K562 (cell line): Measurements from ENCODE around the gene NBR1. TPM values are rescaled to one million over a fixed set of nuclear protein-coding genes. Genes with fewer than 3 reads are reported as not detected.

Source experiments
- ATAC-seq: fragments of 200-7000 bp; cut with Tn5 transposase; 3 replicates; pipeline ENCODE4 v1.9.1; 2020; ENCODE audit warnings: moderate library complexity
- BruUV-seq: library from RNA; stranded (reverse); fragments of 400-500 nt; replicated peaks from 2 replicates; lab custom pipeline; 2021; lab: Mats Ljungman, UMichigan
- CTCF ChIA-PET: fragments of 300-600 bp; formaldehyde crosslinking; extraction: SDS; loops from one replicate; lab custom pipeline; 2021; ENCODE audit warnings: low intra/inter-chr PET ratio; lab: Yijun Ruan, JAX
- POLR2A ChIA-PET: fragments of 300-600, 350-650 bp; sonication (Branson Sonifier 250); formaldehyde crosslinking; extraction: SDS; loops from one replicate; lab custom pipeline; 2021; ENCODE audit warnings: antibody characterized with exemption, inconsistent platforms; lab: Yijun Ruan, JAX
- DNase-seq, 4 experiments: peaks; one replicate each; pipeline versions ENCODE4 v3.0.0 to v3.0.0-alpha.2; 2011 to 2018; ENCODE audit warnings: low spot score in 3 of 4, mixed read lengths in 3 of 4; ENCODE audit errors: extremely low read depth in 1 of 4
- FAIRE-seq: peaks from 2 replicates; lab custom pipeline; 2011; peaks lifted over from hg19 to GRCh38; lab: Jason Lieb, UNC
- H2AFZ ChIP-seq: 2 replicates; pipeline ENCODE4 v1.6.0; 2011; ENCODE audit warnings: low read depth, low read length, control low read depth, inconsistent platforms
- H3K27ac ChIP-seq: fragments of 200-600 bp; 3 replicates; pipeline ENCODE4 v1.8.0; 2011; ENCODE audit warnings: low read depth, mild to moderate bottlenecking, control low read depth, inconsistent platforms, low read length, moderate library complexity, mixed read lengths; ENCODE audit errors: extremely low read depth
- H3K27me3 ChIP-seq, 2 experiments: fragments of 300-600 bp in 1 of 2; 2 replicates in 1 of 2; 3 replicates in 1 of 2; pipeline versions ENCODE4 v1.6.0 to v1.8.0; 2011; ENCODE audit warnings: inconsistent platforms in 2 of 2, low read length in 2 of 2, mild to moderate bottlenecking in 1 of 2, mixed read lengths in 1 of 2, moderate library complexity in 1 of 2; ENCODE audit not compliant: control insufficient read depth in 2 of 2, insufficient read depth in 2 of 2
- H3K36me3 ChIP-seq: fragments of 300-600 bp; 3 replicates; pipeline ENCODE4 v1.8.0; 2011; ENCODE audit warnings: mild to moderate bottlenecking, low read length, inconsistent platforms; ENCODE audit not compliant: control insufficient read depth, insufficient read depth
- H3K4me1 ChIP-seq, 2 experiments: fragments of 200-600 bp in 1 of 2; replicated peaks in 1 of 2; 2 replicates in 1 of 2; 3 replicates in 1 of 2; pipeline versions ENCODE4 v1.5.1 to v1.8.0; 2011; ENCODE audit warnings: inconsistent platforms in 2 of 2, low read length in 2 of 2, mild to moderate bottlenecking in 1 of 2, mixed read lengths in 1 of 2, moderate library complexity in 1 of 2; ENCODE audit not compliant: control insufficient read depth in 2 of 2, insufficient read depth in 2 of 2
- H3K4me2 ChIP-seq: 2 replicates; pipeline ENCODE4 v1.6.1; 2011; ENCODE audit warnings: low read length, control low read depth, inconsistent platforms, mixed read lengths; ENCODE audit not compliant: insufficient read depth
- H3K4me3 ChIP-seq: fragments of 200-600 bp; sonication (generic), shearing (Covaris generic); 2 replicates; pipeline ENCODE4 v1.5.1; 2016; ENCODE audit warnings: control low read depth, inconsistent platforms
- H3K79me2 ChIP-seq: fragments of 200-600 bp; 3 replicates; pipeline ENCODE4 v1.8.0; 2011; ENCODE audit warnings: low read length, inconsistent platforms; ENCODE audit not compliant: control insufficient read depth, insufficient read depth
- H3K9ac ChIP-seq, 2 experiments: 2 replicates each; pipeline versions ENCODE4 v1.6.0 to v1.6.1; 2011; ENCODE audit warnings: low read depth in 2 of 2, low read length in 2 of 2, control low read depth in 1 of 2, inconsistent platforms in 1 of 2, mild to moderate bottlenecking in 1 of 2, mixed read lengths in 1 of 2; ENCODE audit not compliant: insufficient read depth in 1 of 2
- H3K9me1 ChIP-seq: one replicate; pipeline ENCODE4 v1.6.0; 2011; ENCODE audit warnings: inconsistent platforms, mild to moderate bottlenecking, low read length, moderate library complexity; ENCODE audit not compliant: control insufficient read depth, insufficient read depth
- H3K9me3 ChIP-seq: replicated peaks from 2 replicates; pipeline ENCODE4 v1.5.1; 2011; ENCODE audit warnings: low read depth, low read length, inconsistent platforms; ENCODE audit not compliant: control insufficient read depth, insufficient read depth
- H4K20me1 ChIP-seq: replicated peaks from 2 replicates; pipeline ENCODE4 v1.6.1; 2011; ENCODE audit warnings: low read length, inconsistent platforms, mixed read lengths; ENCODE audit not compliant: control insufficient read depth, insufficient read depth
- ADNP ChIP-seq: fragments of 200-800 bp; sonication (Bioruptor generic); IDR thresholded peaks from 2 replicates; pipeline ENCODE4 v1.6.1; 2016; ENCODE audit warnings: missing genetic modification characterization, missing compliant biosample characterization
- CBFA2T2 ChIP-seq: fragments of 450-650 bp; conservative IDR thresholded peaks from 2 replicates; pipeline ENCODE4 v1.6.1; 2017; ENCODE audit warnings: mild to moderate bottlenecking
- FOXJ3 ChIP-seq: sonication (generic); formaldehyde crosslinking; IDR thresholded peaks from 2 replicates; pipeline ENCODE4 v1.4.0; 2020; ENCODE audit warnings: mild to moderate bottlenecking, missing genetic modification reagents
- FOXK2 ChIP-seq, 2 experiments: fragments of 450-650 bp; IDR thresholded peaks in 1 of 2; conservative IDR thresholded peaks in 1 of 2; 2 replicates each; pipeline ENCODE4 v1.6.1; 2016; ENCODE audit warnings: low read depth in 2 of 2, mild to moderate bottlenecking in 1 of 2
- HDAC6 ChIP-seq: IDR thresholded peaks from 2 replicates; pipeline ENCODE4 v1.6.1; 2012; ENCODE audit warnings: low read depth, mild to moderate bottlenecking, control low read depth, inconsistent platforms, low read length, moderate library complexity
- RAD51 ChIP-seq: fragments of 450-650 bp; IDR thresholded peaks from 2 replicates; pipeline ENCODE4 v1.7.1; 2016; ENCODE audit warnings: low read depth, mild to moderate bottlenecking, borderline replicate concordance
- ZNF140 ChIP-seq: fragments of 250-450 bp; sonication (Bioruptor Pico); IDR thresholded peaks from 2 replicates; pipeline ENCODE4 v1.8.0; 2021; ENCODE audit warnings: moderate library complexity, mild to moderate bottlenecking, inconsistent platforms
- ZNF274 ChIP-seq: IDR thresholded peaks from 2 replicates; pipeline ENCODE4 v1.6.1; 2011; ENCODE audit warnings: low read depth, mild to moderate bottlenecking, low read length, moderate library complexity, borderline replicate concordance
- ZNF75A ChIP-seq: fragments of 450-650 bp; formaldehyde crosslinking; IDR thresholded peaks from 2 replicates; pipeline ENCODE4 v1.4.0; 2020; ENCODE audit warnings: mild to moderate bottlenecking
- WGBS: fragments of 100-300 bp; shearing (Covaris generic); methylation state at CpG from one replicate; pipeline ENCODE4 v1.1.6; 2016; ENCODE audit warnings: low coverage, mixed read lengths; ENCODE audit not compliant: insufficient coverage; ENCODE audit errors: missing lambda C conversion rate; 5-methylcytosine and 5-hydroxymethylcytosine counted together
- in situ Hi-C: fragments of 300-500 bp; cut with MboI; formaldehyde crosslinking; loops from 4 replicates; pipeline ENCODE4 v1.15.0; 2018; ENCODE audit warnings: inconsistent platforms, mixed read lengths
- intact Hi-C: fragments of 100-400 bp; cut with micrococcal nuclease; formaldehyde crosslinking; loops from 2 replicates; pipeline ENCODE4 v1.14.2; 2022
- polyA plus RNA-seq, 8 experiments: library from polyadenylated mRNA; depleted of rRNA in 4 of 8; stranded (reverse) in 5 of 8; unstranded in 3 of 8; fragments of >200 nt; fragmentation: Nextera tagmentation in 2 of 8; fragmentation: Illumina TruSeq in 1 of 8; extraction: Ambion mirVana in 2 of 8; extraction: Trizol in 1 of 8; gene quantifications; 2 replicates each; pipeline versions ENCODE4 v1.2.1 to v1.2.3, GENCODE V29; 2011 to 2014; ENCODE audit warnings: inconsistent platforms in 1 of 8, missing spikeins in 1 of 8
- total RNA-seq, 7 experiments: library from RNA; depleted of rRNA in 6 of 7; stranded (reverse); fragments of >200 nt in 6 of 7; fragmentation: Illumina TruSeq in 2 of 7; extraction: Trizol in 2 of 7; gene quantifications; 2 replicates each; pipeline versions ENCODE4 v1.2.1 to v1.2.3, GENCODE V29; 2011 to 2021; ENCODE audit warnings: low replicate concordance in 1 of 7
- TF ChIP-seq, protein P1 (sequence below): fragments of 450-650 bp; formaldehyde crosslinking; IDR thresholded peaks from 2 replicates; pipeline ENCODE4 v1.4.0; 2020; ENCODE audit warnings: mild to moderate bottlenecking, moderate library complexity
- TF ChIP-seq, protein P2 (sequence below): fragments of 450-650 bp; IDR thresholded peaks from 2 replicates; pipeline ENCODE4 v1.6.1; 2018; ENCODE audit not compliant: partially characterized antibody
- TF ChIP-seq, protein P3 (sequence below), 3 experiments: fragments of 200-800 bp in 1 of 3; fragments of 250-450 bp in 1 of 3; fragments of 450-650 bp in 1 of 3; sonication (Bioruptor Pico) in 1 of 3; sonication (Bioruptor generic) in 1 of 3; formaldehyde crosslinking in 1 of 3; IDR thresholded peaks; 2 replicates each; pipeline versions ENCODE4 v1.6.1 to v1.8.0; 2016 to 2022; ENCODE audit warnings: mild to moderate bottlenecking in 2 of 3, missing genetic modification characterization in 2 of 3, missing compliant biosample characterization in 1 of 3, moderate library complexity in 1 of 3

Gene NBR1
- total and polyA plus RNA-seq, 9 of the 15 experiments (the other 6 are each of a cell fraction or from before 2014, with no cell fraction given) = 4.2 to 70.1 (median 39.9) TPM

GRCh38 chr17:43140396-43141332 is 30.4 kb upstream of the NBR1 start:
- ATAC-seq = no peak
- Histone ChIP-seq H3K27ac (no peak overlapping the region), H3K4me1 (no peaks in the 10 kb centered on the region; a peak in 2 of 5 replicates), H4K20me1 (no peaks in the 10 kb centered on the region), H3K9me3 (no peaks in the 10 kb centered on the region; the same call in 1 of the 2 replicates), H2AFZ (no peak overlapping the region), H3K4me3 (no peak overlapping the region), H3K9ac (no peak overlapping the region), H3K9me1 (no peaks in the 10 kb centered on the region), H3K4me2 (no peak overlapping the region), H3K36me3 (no peaks in the 10 kb centered on the region), H3K27me3 (no peaks in the 10 kb centered on the region), H3K79me2 (no peaks in the 10 kb centered on the region)
- in situ Hi-C loops (no loop called here), intact Hi-C loops (no loop called here)
- DNase-seq = no peak
- FAIRE-seq = no peak
- POLR2A ChIA-PET = interaction anchor here (0.8 to 3.2 kb wide), 5 partner anchors 8 to 14 kb away, joined by 3 to 15 read pairs (median 4); no protein-coding TSS in a partner anchor
- BruUV-seq = no TSS peak
- CTCF ChIA-PET = no interaction called here
- 68% methylated on average over 10 of the region's 11 CpGs for WGBS
- no peak for TF ChIP-seq RAD51
- TF ChIP-seq, protein P1, sequence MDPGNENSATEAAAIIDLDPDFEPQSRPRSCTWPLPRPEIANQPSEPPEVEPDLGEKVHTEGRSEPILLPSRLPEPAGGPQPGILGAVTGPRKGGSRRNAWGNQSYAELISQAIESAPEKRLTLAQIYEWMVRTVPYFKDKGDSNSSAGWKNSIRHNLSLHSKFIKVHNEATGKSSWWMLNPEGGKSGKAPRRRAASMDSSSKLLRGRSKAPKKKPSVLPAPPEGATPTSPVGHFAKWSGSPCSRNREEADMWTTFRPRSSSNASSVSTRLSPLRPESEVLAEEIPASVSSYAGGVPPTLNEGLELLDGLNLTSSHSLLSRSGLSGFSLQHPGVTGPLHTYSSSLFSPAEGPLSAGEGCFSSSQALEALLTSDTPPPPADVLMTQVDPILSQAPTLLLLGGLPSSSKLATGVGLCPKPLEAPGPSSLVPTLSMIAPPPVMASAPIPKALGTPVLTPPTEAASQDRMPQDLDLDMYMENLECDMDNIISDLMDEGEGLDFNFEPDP (CRISPR knock-in tag) = no peak
- TF ChIP-seq HDAC6 = no peak
- TF ChIP-seq CBFA2T2 = no peak
- no peak for TF ChIP-seq ZNF140
- TF ChIP-seq FOXK2 (conservative IDR thresholded peaks at IDR 0.05 in 1 of 2, IDR thresholded peaks at IDR 0.05 in 1 of 2; ENCODE audit: low read depth in 2 of 2) = no peak
- no peak for TF ChIP-seq ADNP (tag)
- no peak for TF ChIP-seq FOXJ3 (CRISPR knock-in tag)
- TF ChIP-seq, protein P2, sequence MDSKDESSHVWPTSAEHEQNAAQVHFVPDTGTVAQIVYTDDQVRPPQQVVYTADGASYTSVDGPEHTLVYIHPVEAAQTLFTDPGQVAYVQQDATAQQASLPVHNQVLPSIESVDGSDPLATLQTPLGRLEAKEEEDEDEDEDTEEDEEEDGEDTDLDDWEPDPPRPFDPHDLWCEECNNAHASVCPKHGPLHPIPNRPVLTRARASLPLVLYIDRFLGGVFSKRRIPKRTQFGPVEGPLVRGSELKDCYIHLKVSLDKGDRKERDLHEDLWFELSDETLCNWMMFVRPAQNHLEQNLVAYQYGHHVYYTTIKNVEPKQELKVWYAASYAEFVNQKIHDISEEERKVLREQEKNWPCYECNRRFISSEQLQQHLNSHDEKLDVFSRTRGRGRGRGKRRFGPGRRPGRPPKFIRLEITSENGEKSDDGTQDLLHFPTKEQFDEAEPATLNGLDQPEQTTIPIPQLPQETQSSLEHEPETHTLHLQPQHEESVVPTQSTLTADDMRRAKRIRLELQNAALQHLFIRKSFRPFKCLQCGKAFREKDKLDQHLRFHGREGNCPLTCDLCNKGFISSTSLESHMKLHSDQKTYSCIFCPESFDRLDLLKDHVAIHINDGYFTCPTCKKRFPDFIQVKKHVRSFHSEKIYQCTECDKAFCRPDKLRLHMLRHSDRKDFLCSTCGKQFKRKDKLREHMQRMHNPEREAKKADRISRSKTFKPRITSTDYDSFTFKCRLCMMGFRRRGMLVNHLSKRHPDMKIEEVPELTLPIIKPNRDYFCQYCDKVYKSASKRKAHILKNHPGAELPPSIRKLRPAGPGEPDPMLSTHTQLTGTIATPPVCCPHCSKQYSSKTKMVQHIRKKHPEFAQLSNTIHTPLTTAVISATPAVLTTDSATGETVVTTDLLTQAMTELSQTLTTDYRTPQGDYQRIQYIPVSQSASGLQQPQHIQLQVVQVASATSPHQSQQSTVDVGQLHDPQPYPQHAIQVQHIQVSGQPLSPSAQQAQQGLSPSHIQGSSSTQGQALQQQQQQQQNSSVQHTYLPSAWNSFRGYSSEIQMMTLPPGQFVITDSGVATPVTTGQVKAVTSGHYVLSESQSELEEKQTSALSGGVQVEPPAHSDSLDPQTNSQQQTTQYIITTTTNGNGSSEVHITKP = no peak
- TF ChIP-seq ZNF75A (CRISPR knock-in tag) = no peak
- TF ChIP-seq, protein P3, sequence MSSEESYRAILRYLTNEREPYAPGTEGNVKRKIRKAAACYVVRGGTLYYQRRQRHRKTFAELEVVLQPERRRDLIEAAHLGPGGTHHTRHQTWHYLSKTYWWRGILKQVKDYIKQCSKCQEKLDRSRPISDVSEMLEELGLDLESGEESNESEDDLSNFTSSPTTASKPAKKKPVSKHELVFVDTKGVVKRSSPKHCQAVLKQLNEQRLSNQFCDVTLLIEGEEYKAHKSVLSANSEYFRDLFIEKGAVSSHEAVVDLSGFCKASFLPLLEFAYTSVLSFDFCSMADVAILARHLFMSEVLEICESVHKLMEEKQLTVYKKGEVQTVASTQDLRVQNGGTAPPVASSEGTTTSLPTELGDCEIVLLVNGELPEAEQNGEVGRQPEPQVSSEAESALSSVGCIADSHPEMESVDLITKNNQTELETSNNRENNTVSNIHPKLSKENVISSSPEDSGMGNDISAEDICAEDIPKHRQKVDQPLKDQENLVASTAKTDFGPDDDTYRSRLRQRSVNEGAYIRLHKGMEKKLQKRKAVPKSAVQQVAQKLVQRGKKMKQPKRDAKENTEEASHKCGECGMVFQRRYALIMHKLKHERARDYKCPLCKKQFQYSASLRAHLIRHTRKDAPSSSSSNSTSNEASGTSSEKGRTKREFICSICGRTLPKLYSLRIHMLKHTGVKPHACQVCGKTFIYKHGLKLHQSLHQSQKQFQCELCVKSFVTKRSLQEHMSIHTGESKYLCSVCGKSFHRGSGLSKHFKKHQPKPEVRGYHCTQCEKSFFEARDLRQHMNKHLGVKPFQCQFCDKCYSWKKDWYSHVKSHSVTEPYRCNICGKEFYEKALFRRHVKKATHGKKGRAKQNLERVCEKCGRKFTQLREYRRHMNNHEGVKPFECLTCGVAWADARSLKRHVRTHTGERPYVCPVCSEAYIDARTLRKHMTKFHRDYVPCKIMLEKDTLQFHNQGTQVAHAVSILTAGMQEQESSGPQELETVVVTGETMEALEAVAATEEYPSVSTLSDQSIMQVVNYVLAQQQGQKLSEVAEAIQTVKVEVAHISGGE (CRISPR knock-in tag; IDR thresholded peaks at IDR 0.05) = no peak
- TF ChIP-seq ZNF274 = no peak
